ENCODE data around the gene PLSCR4.

DNA sequence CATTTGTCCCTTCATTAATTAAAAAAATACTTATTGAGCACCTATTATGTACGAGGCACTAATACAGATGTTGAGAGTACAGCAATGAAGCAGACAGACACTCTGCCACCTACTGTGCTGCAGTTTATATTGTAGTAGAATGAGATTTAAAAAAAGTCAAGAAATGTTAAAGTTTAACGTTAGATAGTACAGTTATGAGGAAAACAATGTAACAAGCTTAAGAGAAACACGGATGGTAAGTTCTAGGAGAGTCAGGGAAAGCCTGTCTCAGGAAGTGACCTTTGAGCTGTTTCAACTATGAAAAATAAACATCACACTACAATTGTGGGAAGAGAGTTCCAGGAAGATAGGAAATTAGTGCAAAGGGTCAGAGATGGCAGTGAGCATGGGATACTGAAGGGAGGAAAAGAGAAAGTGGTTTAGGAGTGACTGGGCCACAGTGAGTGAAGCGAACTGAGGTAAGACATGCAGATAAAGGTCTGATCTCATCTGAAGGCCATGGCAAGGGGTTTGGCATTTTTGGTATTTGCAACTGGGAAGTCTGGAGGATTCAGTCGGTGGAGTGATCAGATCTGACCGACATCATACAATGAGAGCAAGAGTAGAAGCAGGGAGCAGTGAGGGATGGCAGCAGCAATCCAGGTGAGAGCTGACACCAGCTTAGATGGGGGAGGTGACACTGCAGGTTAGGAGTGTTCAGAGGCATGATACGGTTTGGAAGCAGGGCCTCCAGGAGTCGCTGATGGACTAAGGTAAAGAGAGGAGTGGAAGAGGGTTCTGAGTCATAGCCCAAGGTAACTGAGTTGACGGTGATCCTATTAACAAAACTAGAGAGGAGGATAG, 28.5 kb downstream of the PLSCR4 start:
- TF ChIP-seq, protein P1, sequence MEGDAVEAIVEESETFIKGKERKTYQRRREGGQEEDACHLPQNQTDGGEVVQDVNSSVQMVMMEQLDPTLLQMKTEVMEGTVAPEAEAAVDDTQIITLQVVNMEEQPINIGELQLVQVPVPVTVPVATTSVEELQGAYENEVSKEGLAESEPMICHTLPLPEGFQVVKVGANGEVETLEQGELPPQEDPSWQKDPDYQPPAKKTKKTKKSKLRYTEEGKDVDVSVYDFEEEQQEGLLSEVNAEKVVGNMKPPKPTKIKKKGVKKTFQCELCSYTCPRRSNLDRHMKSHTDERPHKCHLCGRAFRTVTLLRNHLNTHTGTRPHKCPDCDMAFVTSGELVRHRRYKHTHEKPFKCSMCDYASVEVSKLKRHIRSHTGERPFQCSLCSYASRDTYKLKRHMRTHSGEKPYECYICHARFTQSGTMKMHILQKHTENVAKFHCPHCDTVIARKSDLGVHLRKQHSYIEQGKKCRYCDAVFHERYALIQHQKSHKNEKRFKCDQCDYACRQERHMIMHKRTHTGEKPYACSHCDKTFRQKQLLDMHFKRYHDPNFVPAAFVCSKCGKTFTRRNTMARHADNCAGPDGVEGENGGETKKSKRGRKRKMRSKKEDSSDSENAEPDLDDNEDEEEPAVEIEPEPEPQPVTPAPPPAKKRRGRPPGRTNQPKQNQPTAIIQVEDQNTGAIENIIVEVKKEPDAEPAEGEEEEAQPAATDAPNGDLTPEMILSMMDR (IDR thresholded peaks at IDR 0.05), result no peak
- no peak for TF ChIP-seq POLR2A (IDR thresholded peaks at IDR 0.05)

All from adrenal gland (tissue), 5 donors.